Neural progenitor cell (in vitro differentiated cells): ENCODE data around the gene ENAH. TPM values are rescaled to one million over a fixed set of nuclear protein-coding genes. Genes with fewer than 3 reads are reported as not detected.
A peak's percentile ranks its signal among the peaks of the same experiment; 100 is the strongest.

Source experiments
- DNase-seq: peaks from one replicate; pipeline ENCODE4 v3.0.0-alpha.2; 2016; ENCODE audit warnings: low spot score
- H2AFZ ChIP-seq: fragments of 200-600 bp; sonication (generic); replicated peaks from 2 replicates; pipeline ENCODE4 v1.6.1; 2016; ENCODE audit warnings: antibody characterized with exemption
- H3F3A ChIP-seq: fragments of 200-600 bp; sonication (generic); 2 replicates; pipeline ENCODE4 v1.6.1; 2016; ENCODE audit warnings: antibody characterized with exemption, low read depth
- H3K27ac ChIP-seq: fragments of 200-600 bp; sonication (generic); 2 replicates; pipeline ENCODE4 v1.5.1; 2016; ENCODE audit warnings: mild to moderate bottlenecking
- H3K27me3 ChIP-seq: fragments of 200-600 bp; sonication (generic); 2 replicates; pipeline ENCODE4 v1.6.1; 2016; ENCODE audit warnings: mild to moderate bottlenecking, moderate library complexity
- H3K36me3 ChIP-seq: fragments of 200-600 bp; sonication (generic); 2 replicates; pipeline ENCODE4 v1.5.1; 2016
- H3K4me1 ChIP-seq: fragments of 200-600 bp; sonication (generic); 2 replicates; pipeline ENCODE4 v1.6.1; 2016; ENCODE audit warnings: mixed run types
- H3K4me2 ChIP-seq: fragments of 200-600 bp; sonication (generic); 2 replicates; pipeline ENCODE4 v1.6.1; 2016
- H3K4me3 ChIP-seq: fragments of 200-600 bp; sonication (generic); 2 replicates; pipeline ENCODE4 v1.5.1; 2016
- H3K79me2 ChIP-seq: fragments of 200-600 bp; sonication (generic); 2 replicates; pipeline ENCODE4 v1.6.1; 2016; ENCODE audit warnings: low read depth
- H3K9ac ChIP-seq: fragments of 200-600 bp; sonication (generic); 2 replicates; pipeline ENCODE4 v1.6.1; 2016
- H3K9me3 ChIP-seq: fragments of 200-600 bp; sonication (generic); 2 replicates; pipeline ENCODE4 v1.5.1; 2016; ENCODE audit warnings: low read depth
- H4K20me1 ChIP-seq: fragments of 200-600 bp; sonication (generic); 2 replicates; pipeline ENCODE4 v1.6.1; 2016; ENCODE audit warnings: low read depth
- H3K27ac Mint-ChIP-seq: 3 replicates; pipeline ENCODE4 v1.8.0; 2021; ENCODE audit warnings: mixed read lengths
- H3K27me3 Mint-ChIP-seq: 2 replicates; pipeline ENCODE4 v1.8.0; 2022; ENCODE audit warnings: low read depth, mild to moderate bottlenecking, inconsistent platforms, moderate library complexity, mixed read lengths; ENCODE audit not compliant: insufficient read depth
- H3K36me3 Mint-ChIP-seq: 3 replicates; pipeline ENCODE4 v1.8.0; 2021; ENCODE audit warnings: mixed read lengths
- H3K4me1 Mint-ChIP-seq: 3 replicates; pipeline ENCODE4 v1.8.0; 2021; ENCODE audit warnings: mixed read lengths
- H3K4me3 Mint-ChIP-seq: 3 replicates; pipeline ENCODE4 v1.8.0; 2021; ENCODE audit warnings: mild to moderate bottlenecking, moderate library complexity, mixed read lengths
- H3K9me3 Mint-ChIP-seq: 3 replicates; pipeline ENCODE4 v1.8.0; 2020; ENCODE audit warnings: mixed read lengths
- CTCF ChIP-seq: fragments of 200-600 bp; sonication (generic); IDR thresholded peaks from 2 replicates; pipeline ENCODE4 v1.5.1; 2017; ENCODE audit warnings: antibody characterized with exemption, mild to moderate bottlenecking
- EZH2 ChIP-seq: fragments of 200-600 bp; sonication (generic); IDR thresholded peaks from 2 replicates; pipeline ENCODE4 v1.6.1; 2017; ENCODE audit warnings: antibody characterized with exemption, mild to moderate bottlenecking, moderate library complexity
- EZH2phosphoT487 ChIP-seq: fragments of 200-600 bp; sonication (generic); IDR thresholded peaks from 2 replicates; pipeline ENCODE4 v1.6.1; 2017; ENCODE audit warnings: antibody characterized with exemption
- total RNA-seq: library from RNA; depleted of rRNA; stranded (reverse); fragments of >200 nt; gene quantifications from 2 replicates; pipeline ENCODE4 v1.2.3, GENCODE V29; 2015; ENCODE audit warnings: low replicate concordance

Gene ENAH
- total RNA-seq, 1 donor from 2014 or later = 346 TPM

- H3K4me2 ChIP-seq = peak overlapping the region; percentile 38
- H3K9me3 ChIP-seq = no peaks in the 10 kb centered on the region
- H3K27me3 ChIP-seq = no peaks in the 10 kb centered on the region
- peaks cover 45% of the 10 kb centered on the region for H3K4me1 ChIP-seq
- TF ChIP-seq EZH2phosphoT487 = no peak
- no peak for TF ChIP-seq CTCF
- no peak for TF ChIP-seq EZH2
- H3K4me3 ChIP-seq = no peak overlapping the region
- peak overlapping the region; percentile 92 for H3K27ac Mint-ChIP-seq
- H3K4me1 Mint-ChIP-seq = peaks cover 56% of the 10 kb centered on the region
- peak overlapping the region; percentile 51 for H3K4me3 Mint-ChIP-seq
- H3K27ac ChIP-seq = peak overlapping the region; percentile 6
- peak; percentile 41 for DNase-seq
- H3K79me2 ChIP-seq = no peaks in the 10 kb centered on the region
- no peak overlapping the region for H3K9ac ChIP-seq
- H3K9me3 Mint-ChIP-seq = no peaks in the 10 kb centered on the region
- no peaks in the 10 kb centered on the region for H3K36me3 Mint-ChIP-seq
- H3F3A ChIP-seq = peaks cover 19% of the 10 kb centered on the region
- no peaks in the 10 kb centered on the region for H3K36me3 ChIP-seq
- peak overlapping the region; percentile 90 for H2AFZ ChIP-seq
- H3K27me3 Mint-ChIP-seq = peaks cover 8% of the 10 kb centered on the region
- no peaks in the 10 kb centered on the region for H4K20me1 ChIP-seq
Observed at GRCh38 chr1:225462714-225463574, 190.0 kb downstream of the ENAH start.

- TF ChIP-seq EZH2phosphoT487 (no peak), CTCF (no peak), EZH2 (no peak)
- H3K4me1 Mint-ChIP-seq = peaks cover 56% of the 10 kb centered on the region
- H3K4me2 ChIP-seq = no peak overlapping the region
- H3K4me3 Mint-ChIP-seq = no peak overlapping the region
- peaks cover 19% of the 10 kb centered on the region for H3F3A ChIP-seq
- no peaks in the 10 kb centered on the region for H3K36me3 ChIP-seq
- H3K27me3 Mint-ChIP-seq = peaks cover 8% of the 10 kb centered on the region
- H3K27ac Mint-ChIP-seq = no peak overlapping the region
- DNase-seq = no peak
- H3K4me3 ChIP-seq = no peak overlapping the region
- H3K36me3 Mint-ChIP-seq = no peaks in the 10 kb centered on the region
- H3K27me3 ChIP-seq = no peaks in the 10 kb centered on the region
- H3K4me1 ChIP-seq = peaks cover 45% of the 10 kb centered on the region
- no peaks in the 10 kb centered on the region for H4K20me1 ChIP-seq
- H3K27ac ChIP-seq = no peak overlapping the region
- H3K79me2 ChIP-seq = no peaks in the 10 kb centered on the region
- no peak overlapping the region for H2AFZ ChIP-seq
- H3K9ac ChIP-seq = no peak overlapping the region
- H3K9me3 ChIP-seq = no peaks in the 10 kb centered on the region
- no peaks in the 10 kb centered on the region for H3K9me3 Mint-ChIP-seq
Observed at GRCh38 chr1:225462429-225462713, 190.6 kb downstream of the ENAH start.

- peaks cover 55% of the 10 kb centered on the region for H3K4me1 Mint-ChIP-seq
- no peak overlapping the region for H3K9ac ChIP-seq
- H3K36me3 Mint-ChIP-seq = no peaks in the 10 kb centered on the region
- H3K36me3 ChIP-seq = no peaks in the 10 kb centered on the region
- no peak overlapping the region for H3K4me3 ChIP-seq
- H2AFZ ChIP-seq = no peak overlapping the region
- H3K79me2 ChIP-seq = no peaks in the 10 kb centered on the region
- no peaks in the 10 kb centered on the region for H4K20me1 ChIP-seq
- no peak overlapping the region for H3K4me3 Mint-ChIP-seq
- TF ChIP-seq EZH2phosphoT487 (no peak), CTCF (no peak), EZH2 (no peak)
- H3K9me3 Mint-ChIP-seq = no peaks in the 10 kb centered on the region
- H3K4me2 ChIP-seq = no peak overlapping the region
- no peaks in the 10 kb centered on the region for H3K27me3 ChIP-seq
- DNase-seq = no peak
- H3F3A ChIP-seq = peaks cover 19% of the 10 kb centered on the region
- H3K4me1 ChIP-seq = peaks cover 45% of the 10 kb centered on the region
- peak overlapping the region; percentile 33 for H3K27ac Mint-ChIP-seq
- no peaks in the 10 kb centered on the region for H3K9me3 ChIP-seq
- peaks cover 8% of the 10 kb centered on the region for H3K27me3 Mint-ChIP-seq
- no peak overlapping the region for H3K27ac ChIP-seq
Observed at GRCh38 chr1:225461533-225462428, 191.1 kb downstream of the ENAH start.
